Endodermal cell (in vitro differentiated cells): ENCODE data around the gene CABP5. TPM values are rescaled to one million over a fixed set of nuclear protein-coding genes. Genes with fewer than 3 reads are reported as not detected.

Source experiments
- DNase-seq: peaks from one replicate; pipeline ENCODE4 v3.0.0-alpha.2; 2017
- H3K27ac ChIP-seq: 2 replicates; pipeline ENCODE4 v1.5.1; 2013; ENCODE audit warnings: mild to moderate bottlenecking, low read depth, low read length, moderate library complexity
- H3K27me3 ChIP-seq: 2 replicates; pipeline ENCODE4 v1.6.1; 2013; ENCODE audit warnings: mild to moderate bottlenecking, low read length, moderate library complexity; ENCODE audit not compliant: insufficient read depth, control insufficient read depth, poor library complexity, severe bottlenecking
- H3K36me3 ChIP-seq: 2 replicates; pipeline ENCODE4 v1.7.0; 2013; ENCODE audit warnings: mild to moderate bottlenecking, low read length, moderate library complexity; ENCODE audit not compliant: control insufficient read depth, insufficient read depth
- H3K4me1 ChIP-seq: one replicate; pipeline ENCODE4 v1.7.0; 2013; ENCODE audit warnings: low read length; ENCODE audit not compliant: control insufficient read depth, insufficient read depth
- H3K4me3 ChIP-seq: 2 replicates; pipeline ENCODE4 v1.5.1; 2013; ENCODE audit warnings: mild to moderate bottlenecking, low read length, moderate library complexity
- H3K9ac ChIP-seq: 2 replicates; pipeline ENCODE4 v1.6.1; 2013; ENCODE audit warnings: mild to moderate bottlenecking, low read length, moderate library complexity; ENCODE audit not compliant: poor library complexity, severe bottlenecking; ENCODE audit errors: extremely low read depth
- H3K9me3 ChIP-seq: 2 replicates; pipeline ENCODE4 v1.6.1; 2013; ENCODE audit warnings: mild to moderate bottlenecking, low read length, moderate library complexity; ENCODE audit not compliant: control insufficient read depth
- H3K27ac Mint-ChIP-seq: 2 replicates; pipeline ENCODE4 v1.8.0; 2020; ENCODE audit warnings: mixed read lengths
- H3K27me3 Mint-ChIP-seq: 2 replicates; pipeline ENCODE4 v1.8.0; 2021; ENCODE audit warnings: mild to moderate bottlenecking, mixed read lengths; ENCODE audit not compliant: insufficient read depth
- H3K36me3 Mint-ChIP-seq: 2 replicates; pipeline ENCODE4 v1.8.0; 2020; ENCODE audit warnings: low read depth, mixed read lengths
- H3K4me1 Mint-ChIP-seq: 2 replicates; pipeline ENCODE4 v1.8.0; 2020; ENCODE audit warnings: mixed read lengths
- H3K4me3 Mint-ChIP-seq: 2 replicates; pipeline ENCODE4 v1.8.0; 2020; ENCODE audit warnings: mild to moderate bottlenecking, moderate library complexity, mixed read lengths
- H3K9me3 Mint-ChIP-seq: 2 replicates; pipeline ENCODE4 v1.8.0; 2020; ENCODE audit warnings: mild to moderate bottlenecking, mixed read lengths
- CTCF ChIP-seq: fragments of 200-600 bp; sonication (generic); conservative IDR thresholded peaks from 2 replicates; pipeline ENCODE4 v1.5.0; 2021; ENCODE audit warnings: antibody characterized with exemption, mild to moderate bottlenecking
- WGBS, 2 experiments: methylation state at CpG; one replicate each; pipeline versions ENCODE4 v1.1.5 to v1.1.7; 2013; ENCODE audit warnings: missing lambda C conversion rate in 2 of 2, mixed read lengths in 1 of 2; ENCODE audit not compliant: insufficient coverage in 1 of 2, insufficient read length in 1 of 2; 5-methylcytosine and 5-hydroxymethylcytosine counted together
- total RNA-seq, 2 donors: library from RNA; stranded (reverse); fragmentation: NEBNext Ultra II Directional in 1 of 2; extraction: Animal tissue kit (Norgen Biotek cat#: 25700) in 1 of 2; gene quantifications; 2 replicates in 1 of 2; 3 replicates in 1 of 2; pipeline ENCODE4 v1.2.1, GENCODE V29; 2021

The CABP5 gene
- total RNA-seq, 2 donors from 2014 or later = not detected

- no peak for TF ChIP-seq CTCF
- H3K9me3 Mint-ChIP-seq = peaks cover 17% of the 10 kb centered on the region
- no peak for DNase-seq
- Histone ChIP-seq H3K9me3 (peaks cover 7% of the 10 kb centered on the region), H3K27ac (no peak overlapping the region), H3K4me1 (no peaks in the 10 kb centered on the region), H3K27me3 (no peaks in the 10 kb centered on the region), H3K36me3 (no peaks in the 10 kb centered on the region), H3K9ac (no peak overlapping the region), H3K4me3 (no peak overlapping the region)
- peaks cover 24% of the 10 kb centered on the region for H3K27me3 Mint-ChIP-seq
- H3K4me1 Mint-ChIP-seq = no peaks in the 10 kb centered on the region
- WGBS, 2 experiments = 63 to 76% methylated on average over 1 to 2 of the region's 2 CpGs
- H3K4me3 Mint-ChIP-seq = no peak overlapping the region
- no peaks in the 10 kb centered on the region for H3K36me3 Mint-ChIP-seq
- no peak overlapping the region for H3K27ac Mint-ChIP-seq
These were observed 1.9 kb downstream of the CABP5 start for GRCh38 chr19:48041877-48042580.

- Histone ChIP-seq H3K27ac (no peak overlapping the region), H3K4me3 (no peak overlapping the region), H3K9me3 (peaks cover 16% of the 10 kb centered on the region), H3K27me3 (no peaks in the 10 kb centered on the region), H3K4me1 (no peaks in the 10 kb centered on the region), H3K9ac (no peak overlapping the region), H3K36me3 (no peaks in the 10 kb centered on the region)
- Mint-ChIP-seq H3K4me3 (no peak overlapping the region), H3K27ac (no peak overlapping the region), H3K9me3 (peaks cover 11% of the 10 kb centered on the region), H3K27me3 (peaks cover 20% of the 10 kb centered on the region), H3K36me3 (no peaks in the 10 kb centered on the region), H3K4me1 (no peaks in the 10 kb centered on the region)
- no peak for DNase-seq
- TF ChIP-seq CTCF = no peak
- WGBS, 2 experiments = 72 to 88% methylated on average over 1 to 2 of the region's 2 CpGs
These were observed 7.1 kb downstream of the CABP5 start for GRCh38 chr19:48036765-48037164.

- no peaks in the 10 kb centered on the region for H3K4me1 ChIP-seq
- DNase-seq = no peak
- no peak for TF ChIP-seq CTCF
- Mint-ChIP-seq H3K4me3 (no peak overlapping the region), H3K9me3 (peaks cover 13% of the 10 kb centered on the region), H3K36me3 (no peaks in the 10 kb centered on the region), H3K27me3 (peaks cover 17% of the 10 kb centered on the region), H3K27ac (no peak overlapping the region), H3K4me1 (no peaks in the 10 kb centered on the region)
- no peak overlapping the region for H3K27ac ChIP-seq
- no peak overlapping the region for H3K4me3 ChIP-seq
- H3K36me3 ChIP-seq = no peaks in the 10 kb centered on the region
- no peak overlapping the region for H3K9ac ChIP-seq
- no peaks in the 10 kb centered on the region for H3K27me3 ChIP-seq
- 85 to 96% methylated on average over 4 to 5 of the region's 5 CpGs for WGBS, 2 experiments
- H3K9me3 ChIP-seq = peaks cover 16% of the 10 kb centered on the region
These were observed 10.3 kb downstream of the CABP5 start for GRCh38 chr19:48033604-48034003.
